A549 (cell line): Measurements from ENCODE around the gene SRM.

ENCODE experiments used
- CHD2 ChIP-seq: fragments of 150-350 bp; IDR thresholded peaks from 2 replicates; pipeline ENCODE4 v1.6.1; 2014; ENCODE audit warnings: low read length; ENCODE audit not compliant: partially characterized antibody
- E2F6 ChIP-seq: IDR thresholded peaks from 2 replicates; pipeline ENCODE4 v1.6.1; 2012; ENCODE audit warnings: low read depth, borderline replicate concordance
- KDM1A ChIP-seq: fragments of 200-600 bp; sonication (generic); IDR thresholded peaks from 2 replicates; pipeline ENCODE4 v1.6.1; 2016; ENCODE audit warnings: low read depth, mild to moderate bottlenecking
- MAX ChIP-seq: IDR thresholded peaks from 2 replicates; pipeline ENCODE4 v1.6.1; 2012
- MYC ChIP-seq: IDR thresholded peaks from 2 replicates; pipeline ENCODE4 v1.6.1; 2012; ENCODE audit warnings: mild to moderate bottlenecking, inconsistent platforms, low read length, improper control_type of control experiment, borderline replicate concordance
- POLR2A ChIP-seq: IDR thresholded peaks from 2 replicates; pipeline ENCODE4 v1.6.1; 2012; ENCODE audit warnings: mild to moderate bottlenecking, low read length
- REST ChIP-seq: fragments of 200-600 bp; sonication (generic); IDR thresholded peaks from 2 replicates; pipeline ENCODE4 v1.6.1; 2016; ENCODE audit warnings: antibody characterized with exemption, mild to moderate bottlenecking, moderate library complexity

GRCh38 chr1:11028018-11028417 lies 31.8 kb downstream of the SRM start:
- TF ChIP-seq POLR2A (no peak), E2F6 (no peak), CHD2 (no peak), REST (no peak), MAX (no peak), MYC (no peak), KDM1A (no peak)
